IMR-90 (cell line): ENCODE measurements around the gene LARP1. TPM values are rescaled to one million over a fixed set of nuclear protein-coding genes. Genes with fewer than 3 reads are reported as not detected.

Experiments used
- ELK1 ChIP-seq: fragments of 150-350 bp; IDR thresholded peaks from 2 replicates; pipeline ENCODE4 v1.6.1; 2016; ENCODE audit warnings: low read depth, mild to moderate bottlenecking, low read length, moderate library complexity, borderline replicate concordance
- SMC3 ChIP-seq: fragments of 150-350 bp; IDR thresholded peaks from 2 replicates; pipeline ENCODE4 v1.6.1; 2016; ENCODE audit warnings: low read depth, mild to moderate bottlenecking, antibody characterized with exemption, low read length, moderate library complexity
- polyA plus RNA-seq, 3 experiments: library from polyadenylated mRNA; depleted of rRNA; stranded (reverse); fragments of >200 nt; gene quantifications; 2 replicates each; pipeline ENCODE4 v1.2.3, GENCODE V29; 2012; ENCODE audit warnings: low replicate concordance in 1 of 3
- total RNA-seq: library from RNA; depleted of rRNA; stranded (reverse); fragments of >200 nt; gene quantifications from 2 replicates; pipeline ENCODE4 v1.2.3, GENCODE V29; 2012

The LARP1 gene
- total and polyA plus RNA-seq, 2 of the 4 experiments (the other 2 are of a cell fraction): 47.3 to 77.4 TPM

- TF ChIP-seq ELK1 (no peak), SMC3 (no peak)
Measured at GRCh38 chr5:154857530-154858296, 102.5 kb downstream of the LARP1 start (continued).
